HG02943 (cell line): ENCODE measurements around the gene HINFP.
A peak's percentile ranks its signal among the peaks of the same experiment; 100 is the strongest.
"Not testable (repeated sequence)": the region's sequence is repeated elsewhere in the genome, so short reads cannot be mapped to it uniquely, and the experiment has no call there.

ENCODE experiments used
- ATAC-seq: cut with Tn5 transposase; IDR thresholded peaks from one replicate; pipeline ENCODE4 v1.9.1; 2021; ENCODE audit warnings: mild to moderate bottlenecking, low read depth, moderate library complexity; ENCODE audit not compliant: unreplicated experiment

The HINFP gene

DNA sequence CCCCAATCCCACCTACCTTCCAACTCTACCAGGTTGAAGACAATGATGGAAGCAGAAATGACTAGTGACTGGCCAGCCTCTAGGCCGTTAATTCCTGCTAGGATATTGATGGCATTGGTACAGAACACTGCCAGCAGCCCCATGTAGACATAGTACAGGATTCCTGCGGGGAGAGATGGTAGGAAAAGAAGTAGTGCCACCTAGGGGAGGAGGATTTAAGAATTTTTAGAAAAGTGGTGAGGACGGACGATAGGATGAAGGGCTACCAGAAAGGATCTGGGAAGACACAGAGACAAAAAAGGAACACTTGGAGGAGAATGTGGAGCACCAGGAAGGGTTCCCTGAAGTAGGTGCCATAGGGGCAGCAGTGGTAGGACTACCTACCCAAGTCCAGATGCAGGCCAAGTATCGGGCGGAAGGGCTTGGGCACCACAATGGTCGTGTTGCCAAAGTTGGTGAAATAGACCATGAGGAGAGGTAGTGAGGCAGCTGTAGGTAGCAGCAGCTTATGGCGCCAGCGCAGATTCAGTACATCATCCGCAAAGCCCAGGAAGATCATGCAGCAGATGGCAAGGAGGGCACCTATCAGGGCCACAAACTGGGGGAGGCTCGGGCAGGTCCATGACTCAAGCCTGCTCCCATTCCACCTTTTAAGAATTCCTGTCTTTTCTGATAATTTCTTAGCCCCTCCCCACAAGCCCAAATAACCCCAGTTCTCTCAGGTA lies 21.0 kb upstream of the HINFP start:
- ATAC-seq = no peak

DNA sequence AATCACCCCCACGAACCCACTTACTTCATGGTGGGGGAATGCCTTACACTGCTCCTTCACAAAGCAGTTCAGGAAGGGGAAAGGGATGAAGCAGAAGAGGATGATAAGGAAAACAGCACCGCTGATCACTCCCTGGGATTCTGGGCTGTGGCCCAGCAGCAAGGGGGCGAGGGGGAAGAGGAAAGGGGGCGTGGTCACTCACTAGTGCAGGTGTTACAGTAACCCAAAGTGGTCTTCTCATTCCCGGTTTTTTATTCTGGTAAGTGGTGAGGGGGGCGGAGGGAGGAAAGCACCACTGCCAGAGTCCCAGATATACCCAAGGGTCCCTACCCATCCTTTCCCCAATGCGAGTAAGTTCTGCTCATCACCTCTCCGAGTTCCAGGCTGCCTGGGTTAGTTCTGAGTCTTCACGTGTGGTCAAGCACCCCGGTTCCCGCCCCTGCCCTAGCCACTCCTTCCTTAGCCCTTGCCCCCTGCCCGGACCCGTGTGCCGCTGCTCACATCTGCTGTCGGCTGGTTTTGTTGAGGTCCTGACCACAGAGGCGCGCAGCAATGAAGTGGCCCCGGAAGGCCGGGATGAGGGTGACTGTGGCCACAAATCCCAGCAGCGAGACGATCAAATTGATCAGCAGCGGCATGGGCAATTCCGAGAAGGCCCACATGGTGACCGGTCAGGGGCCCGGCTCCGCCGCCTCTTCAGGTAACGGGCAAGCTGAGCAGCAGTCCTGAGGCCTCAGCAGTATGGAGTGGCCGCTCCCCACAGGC lies 20.2 kb upstream of the HINFP start:
- peak; percentile 16 for ATAC-seq

- ATAC-seq = peak; percentile 81
These were observed 19.5 kb upstream of the HINFP start, which contains the start of gene DPAGT1 for GRCh38 chr11:119101759-119102423. DPAGT1 (minus strand) TSS chr11:119101853; CDS start chr11:119101655, 198 bp downstream.

- ATAC-seq = not testable (repeated sequence)
These were observed 18.2 kb upstream of the HINFP start for GRCh38 chr11:119103161-119103664.

- ATAC-seq = no peak
These were observed 17.6 kb upstream of the HINFP start for GRCh38 chr11:119103793-119104192.

- peak; percentile 72 for ATAC-seq
These were observed 14.5 kb upstream of the HINFP start, which contains the start of gene C2CD2L for GRCh38 chr11:119106564-119107537. C2CD2L (plus strand) TSS chr11:119107344; CDS start chr11:119107742, 398 bp downstream.

DNA sequence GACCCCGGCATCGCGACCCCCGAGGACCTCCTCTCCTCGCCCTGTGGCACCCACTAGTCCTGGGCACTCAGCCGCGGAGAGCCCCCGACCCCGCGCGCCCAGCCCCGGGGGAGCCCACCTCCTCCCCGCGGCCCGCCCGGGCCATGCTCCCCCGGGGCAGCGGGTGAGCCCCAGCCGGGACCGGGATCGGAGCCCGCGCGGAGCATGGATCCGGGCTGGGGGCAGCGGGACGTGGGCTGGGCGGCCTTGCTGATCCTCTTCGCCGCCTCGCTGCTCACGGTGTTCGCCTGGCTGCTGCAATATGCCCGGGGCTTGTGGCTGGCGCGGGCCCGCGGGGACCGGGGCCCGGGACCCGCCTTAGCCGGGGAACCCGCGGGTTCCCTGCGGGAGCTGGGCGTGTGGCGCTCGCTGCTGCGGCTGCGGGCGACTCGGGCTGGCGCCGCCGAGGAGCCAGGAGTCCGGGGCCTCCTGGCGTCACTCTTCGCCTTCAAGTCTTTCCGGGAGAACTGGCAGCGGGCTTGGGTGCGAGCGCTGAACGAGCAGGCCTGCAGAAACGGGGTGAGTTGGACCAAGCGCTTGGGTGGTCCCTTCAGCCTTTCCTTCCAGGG lies 13.7 kb upstream of the HINFP start:
- ATAC-seq = no peak

- ATAC-seq = no peak
These were observed 13.1 kb upstream of the HINFP start for GRCh38 chr11:119108146-119108856.

DNA sequence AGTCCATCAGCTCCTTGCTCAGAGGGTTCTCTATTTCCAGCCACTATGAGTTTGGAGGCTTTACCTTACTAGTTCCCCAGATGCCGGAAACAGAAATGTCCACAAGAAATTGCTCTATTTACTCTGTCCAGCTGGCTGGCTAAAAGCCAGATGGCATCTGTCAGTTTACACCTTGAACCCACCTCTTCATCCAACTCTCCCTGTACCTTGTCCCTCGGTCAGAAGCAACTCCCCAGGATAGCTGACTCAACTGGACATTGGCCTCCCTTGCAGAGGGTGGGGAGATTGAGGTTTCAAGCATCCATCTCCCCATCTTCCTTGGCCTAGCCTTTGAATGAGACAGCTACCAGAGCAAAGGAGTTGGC lies 12.5 kb upstream of the HINFP start:
- ATAC-seq = no peak

DNA sequence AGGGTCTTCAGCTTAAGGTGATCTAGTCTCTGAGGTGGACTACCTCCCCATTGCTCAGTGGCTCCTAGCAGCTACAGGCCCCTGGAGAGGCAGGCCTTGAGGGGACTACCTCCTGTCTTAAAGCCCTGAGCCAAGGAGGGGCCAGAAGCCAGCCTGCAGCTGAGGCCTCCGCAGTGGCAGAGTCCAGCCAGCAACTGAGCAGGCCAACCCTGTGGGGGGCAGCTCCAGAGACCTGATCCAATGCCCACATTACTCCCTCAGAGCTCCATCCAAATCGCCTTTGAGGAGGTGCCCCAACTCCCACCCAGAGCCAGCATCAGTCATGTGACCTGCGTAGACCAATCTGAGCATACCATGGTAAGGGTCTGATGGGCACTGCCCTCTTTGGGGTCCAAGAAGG lies 11.5 kb upstream of the HINFP start:
- no peak for ATAC-seq

DNA sequence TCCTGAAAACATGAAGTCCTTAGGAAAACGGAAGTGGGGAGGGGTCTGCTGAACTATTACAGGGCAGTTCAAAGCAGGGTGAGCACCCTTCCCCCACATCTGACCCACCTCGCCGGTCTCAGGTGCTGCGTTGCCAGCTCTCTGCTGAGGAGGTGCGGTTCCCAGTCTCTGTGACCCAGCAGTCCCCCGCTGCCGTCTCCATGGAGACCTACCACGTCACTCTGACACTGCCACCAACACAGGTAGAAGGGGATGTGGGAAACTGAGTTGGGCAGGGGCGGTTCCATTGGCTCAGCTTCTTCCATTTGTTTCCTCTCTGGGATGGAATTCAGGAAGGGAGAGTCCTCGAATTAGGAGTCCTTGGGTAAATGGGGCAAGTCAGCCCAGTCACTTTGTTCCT lies 10.9 kb upstream of the HINFP start:
- ATAC-seq = no peak

DNA sequence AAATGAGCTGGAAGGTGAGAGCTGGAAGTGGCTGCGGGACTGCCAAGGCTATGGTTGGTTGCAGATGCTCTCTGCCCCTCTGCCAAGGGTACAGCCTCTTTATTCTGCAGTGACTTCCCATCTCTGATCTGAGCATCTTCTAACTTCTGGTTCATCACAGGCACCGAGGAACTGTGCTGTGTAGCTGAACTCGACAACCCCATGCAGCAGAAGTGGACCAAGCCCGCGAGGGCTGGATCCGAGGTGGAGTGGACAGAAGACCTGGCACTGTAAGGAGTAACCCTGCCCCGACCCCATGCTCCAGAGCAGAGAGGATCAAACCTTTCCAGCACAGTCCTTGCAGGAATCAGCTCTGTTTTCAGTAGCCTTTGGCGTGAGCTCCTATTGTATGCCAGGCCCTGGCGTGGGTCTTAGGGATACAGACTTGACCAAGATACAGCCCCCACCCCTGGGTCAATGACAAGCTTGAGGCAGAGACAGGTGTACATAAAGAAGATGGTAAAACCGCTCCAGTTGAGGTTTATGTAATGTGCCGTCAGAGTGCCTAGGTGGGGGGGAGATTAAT lies 9.9 kb upstream of the HINFP start:
- ATAC-seq = no peak

DNA sequence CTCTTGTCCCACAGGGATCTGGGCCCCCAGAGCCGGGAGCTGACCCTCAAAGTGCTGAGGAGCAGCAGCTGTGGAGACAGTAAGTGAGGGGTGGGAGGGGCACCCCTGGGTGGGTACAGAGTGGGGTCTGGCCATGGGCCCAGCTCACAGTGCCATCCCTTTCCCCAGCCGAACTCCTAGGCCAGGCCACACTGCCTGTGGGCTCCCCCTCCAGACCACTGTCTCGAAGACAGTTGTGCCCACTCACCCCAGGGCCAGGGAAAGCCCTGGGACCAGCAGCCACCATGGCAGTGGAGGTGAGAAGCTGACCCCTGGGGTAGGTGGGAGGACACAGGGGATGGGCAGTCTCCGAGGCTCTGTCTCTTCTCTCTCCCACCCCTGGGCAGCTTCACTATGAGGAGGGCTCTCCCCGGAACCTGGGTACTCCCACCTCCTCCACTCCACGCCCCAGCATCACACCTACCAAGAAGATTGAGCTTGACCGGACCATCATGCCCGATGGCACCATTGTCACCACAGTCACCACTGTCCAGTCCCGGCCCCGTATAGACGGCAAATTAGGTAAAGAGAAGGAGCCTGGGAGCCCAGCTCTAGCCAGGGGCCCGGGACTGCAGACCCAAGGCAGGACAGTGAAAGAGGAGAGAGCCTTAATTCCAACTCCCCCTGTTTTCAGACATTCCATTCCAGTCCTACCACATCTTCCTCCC lies 8.9 kb upstream of the HINFP start:
- ATAC-seq = no peak

- no peak for ATAC-seq
These were observed 7.7 kb upstream of the HINFP start for GRCh38 chr11:119113716-119114115.

DNA sequence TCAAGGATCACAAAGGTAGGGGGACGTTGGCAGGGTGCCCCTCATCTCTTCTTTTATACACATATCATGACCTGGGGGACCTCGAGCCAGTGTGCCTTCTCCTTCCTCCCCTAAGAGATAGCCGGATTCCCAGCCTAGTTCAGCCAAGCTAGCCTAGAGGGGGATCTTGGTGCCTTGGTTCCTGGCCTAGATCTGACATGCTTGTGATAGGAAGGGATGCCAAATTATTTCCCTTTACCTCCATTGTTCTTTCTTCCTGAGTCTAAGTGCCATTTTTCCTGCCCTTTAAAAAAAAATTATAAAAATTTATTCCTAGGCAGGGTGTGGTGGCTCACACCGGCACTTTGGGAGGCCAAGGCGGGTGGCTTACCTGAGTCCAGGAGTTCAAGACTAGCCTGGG lies 7.0 kb upstream of the HINFP start:
- no peak for ATAC-seq

GRCh38 chr11:119115484-119116234 lies 5.7 kb upstream of the HINFP start:
- no peak for ATAC-seq

DNA sequence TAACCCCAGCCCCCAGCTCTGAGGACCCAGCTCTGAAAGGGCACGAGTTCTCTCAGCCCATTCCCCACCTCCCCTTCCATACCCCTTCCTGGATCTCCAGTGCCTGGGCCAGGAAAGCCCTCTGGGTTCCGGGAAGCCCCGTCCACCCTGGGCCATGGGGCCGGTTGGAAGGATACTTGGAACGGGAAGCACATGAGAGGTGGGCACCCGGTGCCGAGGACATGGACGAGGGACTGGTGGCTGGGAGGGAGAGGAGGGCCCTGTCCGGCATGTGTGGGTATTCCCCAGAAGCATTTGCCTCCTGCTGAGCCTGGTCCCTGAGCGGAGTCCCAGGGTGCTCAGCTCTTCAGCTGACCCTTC lies 5.2 kb upstream of the HINFP start:
- no peak for ATAC-seq
